Frontal cortex (tissue), 4 donors: ENCODE data around the gene SST. TPM values are rescaled to one million over a fixed set of nuclear protein-coding genes. Genes with fewer than 3 reads are reported as not detected.
"Not testable (repeated sequence)": the region's sequence is repeated elsewhere in the genome, so short reads cannot be mapped to it uniquely, and the experiment has no call there.

Experiments
- DNase-seq, 2 donors: peaks; one replicate each; pipeline ENCODE4 v3.0.0; 2012; ENCODE audit warnings: low spot score in 2 of 2
- FAIRE-seq: peaks from 2 replicates; lab custom pipeline; 2012; peaks lifted over from hg19 to GRCh38; lab: Jason Lieb, UNC
- total RNA-seq: library from RNA; depleted of rRNA; stranded (reverse); fragments of >200 nt; gene quantifications from one replicate; pipeline ENCODE4 v1.2.3, GENCODE V29; 2014
- donor health status: control.
- donor health status: control.
- donor health status: control.

Gene SST
- total RNA-seq, 1 donor from 2014 or later = 28.5 TPM

DNA sequence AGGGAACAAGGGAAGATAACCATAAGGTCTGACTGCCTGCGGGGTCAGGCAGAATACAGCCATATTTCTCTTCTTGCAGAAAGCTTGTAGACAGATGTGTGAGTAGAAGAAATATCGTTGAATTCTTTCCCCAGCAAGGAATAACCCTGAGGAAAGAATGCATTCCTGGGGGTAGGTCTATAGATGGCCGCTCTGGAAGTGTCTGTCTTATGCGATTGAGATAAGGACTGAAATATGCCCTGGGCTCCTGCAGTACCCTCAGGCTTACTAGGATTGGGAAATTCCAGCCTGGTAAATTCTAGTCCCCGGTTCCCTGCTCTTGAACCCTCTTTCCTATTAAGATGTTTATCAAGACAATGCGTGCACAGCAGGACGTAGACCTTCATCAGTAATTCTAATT, 15.8 kb upstream of the SST start:
- DNase-seq (no peak), FAIRE-seq (no peak)

DNA sequence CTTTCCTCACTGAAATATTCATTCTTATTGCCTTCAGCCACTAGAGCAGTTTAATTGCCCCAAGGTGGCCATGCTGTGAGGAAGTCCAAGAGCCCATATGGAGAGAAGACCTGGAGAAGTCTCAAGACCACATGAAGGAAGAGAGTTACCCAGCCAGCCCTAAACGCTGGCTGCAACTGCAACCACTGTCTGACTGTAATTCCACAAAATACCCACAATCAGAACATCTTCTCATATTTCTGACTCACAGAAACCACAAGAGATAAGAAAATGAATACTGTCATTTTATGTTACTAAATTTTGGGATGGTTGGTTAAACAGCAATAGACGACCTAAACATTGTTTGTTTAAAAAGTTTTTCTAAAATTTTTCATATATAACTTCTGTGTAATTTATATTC, 14.7 kb upstream of the SST start:
- no peak for FAIRE-seq
- no peak for DNase-seq

DNA sequence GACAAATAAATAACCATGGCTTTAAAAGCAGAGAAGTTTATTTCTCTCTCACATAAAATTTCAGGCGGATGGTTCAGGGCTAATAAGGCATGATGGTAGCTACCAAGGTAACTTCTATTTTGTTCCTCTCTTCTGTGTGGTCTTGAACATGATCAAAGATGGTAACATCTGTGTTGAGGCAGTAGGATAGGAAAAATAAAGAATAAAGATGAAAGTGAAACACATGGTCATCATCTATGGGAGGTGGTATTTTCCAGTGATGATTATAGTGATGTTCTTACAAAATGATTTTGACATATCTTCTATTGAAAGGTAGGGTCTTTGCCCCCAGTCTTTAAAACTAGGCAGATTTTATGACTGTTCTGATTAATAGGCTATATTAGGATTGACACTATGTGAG, 14.2 kb upstream of the SST start:
- DNase-seq (no peak), FAIRE-seq (no peak)

DNA sequence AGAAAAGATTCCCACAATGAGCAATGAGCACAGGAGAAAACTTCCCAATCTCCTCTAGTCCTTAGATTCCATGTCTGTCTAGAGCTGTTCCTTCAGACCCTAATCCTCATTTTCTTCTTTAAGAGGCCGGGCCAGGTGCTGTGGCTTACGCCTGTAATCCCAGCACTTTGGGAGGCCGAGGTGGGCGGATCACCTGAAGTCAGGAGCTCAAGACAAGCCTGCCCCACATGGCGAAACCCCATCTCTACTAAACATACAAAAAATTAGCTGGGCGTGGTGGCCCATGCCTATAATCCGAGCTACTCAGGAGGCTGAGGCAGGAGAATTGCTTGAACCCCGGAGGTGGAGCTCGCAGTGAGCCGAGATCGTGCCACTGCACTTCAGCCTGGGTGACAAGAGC, 11.6 kb upstream of the SST start:
- not testable (repeated sequence) for DNase-seq, FAIRE-seq

DNA sequence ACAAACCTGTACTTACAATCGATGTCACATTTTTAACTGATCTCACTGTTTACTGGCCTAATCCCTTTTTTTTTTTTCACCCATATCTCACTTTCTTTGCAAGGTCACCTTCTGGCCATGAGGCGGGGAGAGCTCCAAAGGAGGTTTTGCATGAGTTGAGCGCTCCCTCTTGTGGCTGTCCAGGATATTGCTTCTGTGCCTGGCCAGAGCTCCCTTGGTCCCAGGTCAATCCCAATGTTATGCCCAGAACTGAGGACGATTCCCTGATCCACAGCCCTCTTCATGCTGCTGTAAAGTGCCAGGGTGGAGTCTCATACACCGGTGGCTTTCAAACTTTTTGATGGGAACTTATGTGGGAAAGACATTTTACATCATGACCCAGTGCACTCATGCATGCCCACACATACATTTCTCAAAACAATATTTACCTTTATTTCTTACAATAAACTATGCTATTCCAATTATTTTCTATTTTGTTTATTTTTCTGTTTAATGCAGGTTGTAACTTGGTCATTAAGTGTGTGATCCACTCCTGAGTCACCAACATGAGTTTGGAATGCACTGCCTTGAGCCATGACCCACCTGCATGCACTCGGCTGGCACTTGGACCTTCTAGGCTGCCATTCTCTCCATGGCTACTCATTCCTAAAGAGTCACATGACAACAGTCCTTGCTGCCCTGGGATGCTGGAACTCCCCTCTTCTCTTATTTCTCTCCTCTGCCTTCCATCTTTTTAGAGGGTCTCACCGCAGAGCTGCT, 9.6 kb upstream of the SST start:
- DNase-seq (peak; percentile 52 to 72), FAIRE-seq (no peak)

DNA sequence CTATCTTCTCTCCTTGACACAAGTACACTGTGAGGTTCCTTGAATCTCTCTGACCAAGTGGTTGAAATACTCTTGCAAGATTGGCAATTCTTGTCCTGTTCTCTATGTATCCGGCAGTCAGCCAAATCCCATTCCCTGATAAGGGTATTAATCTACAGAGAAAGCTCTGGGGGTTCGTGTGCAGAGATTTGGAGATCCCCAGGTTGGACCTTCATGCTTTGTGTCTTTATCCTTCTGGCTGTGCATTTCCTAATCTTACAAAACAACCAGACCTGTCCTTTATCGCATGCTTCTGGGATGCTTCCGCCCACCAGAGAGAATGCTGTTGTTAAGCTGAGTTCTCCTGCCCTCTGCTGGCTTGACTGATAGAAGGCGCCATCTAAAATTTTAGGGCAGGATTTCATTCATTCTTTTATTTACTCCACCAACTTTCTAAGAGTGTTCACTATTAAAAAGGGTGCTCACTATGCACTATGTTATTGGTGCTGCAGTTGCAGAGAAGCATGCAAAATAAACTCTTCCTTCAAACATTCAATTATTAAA, 8.6 kb upstream of the SST start:
- FAIRE-seq = no peak
- peak in 1 of 2 donors; percentile 37 for DNase-seq

DNA sequence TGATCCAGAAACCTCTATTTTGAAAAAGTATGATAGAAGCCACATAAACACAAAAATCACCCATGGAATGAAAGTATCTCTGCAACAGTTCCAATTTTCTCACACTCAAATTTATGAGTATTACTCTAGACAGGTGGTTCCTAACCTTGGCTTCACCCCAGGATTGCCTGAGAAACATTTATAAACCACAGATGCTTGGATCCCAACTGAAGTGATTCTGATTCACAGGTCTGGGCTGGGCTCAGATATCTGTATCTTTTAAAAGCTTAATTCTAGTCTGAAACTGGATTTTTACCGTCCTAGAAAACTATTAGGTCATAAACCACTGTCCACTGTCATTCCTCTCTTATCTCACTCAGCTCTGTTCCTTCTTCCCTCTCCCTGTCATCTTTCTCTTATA, 7.4 kb upstream of the SST start:
- no peak for FAIRE-seq
- DNase-seq = no peak

DNA sequence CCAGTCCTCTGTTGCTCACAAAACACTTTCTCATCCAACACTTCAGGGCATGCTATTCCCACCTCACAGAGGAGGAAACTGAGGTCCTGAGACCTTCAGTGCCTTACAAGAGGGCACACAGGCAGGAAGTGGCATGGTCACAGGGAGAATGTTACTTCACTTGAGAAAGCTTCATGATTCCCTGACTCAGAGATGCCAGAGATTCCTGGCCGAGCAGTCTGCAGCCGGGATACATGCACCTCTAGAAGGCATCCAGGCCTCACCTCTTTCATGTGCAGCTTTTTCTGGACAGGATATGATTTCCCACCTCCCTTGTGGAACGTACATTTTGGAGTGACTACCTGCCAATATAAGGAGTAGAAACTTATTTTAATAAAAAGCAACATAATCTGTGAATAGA, 2.8 kb upstream of the SST start:
- DNase-seq (no peak), FAIRE-seq (no peak)

DNA sequence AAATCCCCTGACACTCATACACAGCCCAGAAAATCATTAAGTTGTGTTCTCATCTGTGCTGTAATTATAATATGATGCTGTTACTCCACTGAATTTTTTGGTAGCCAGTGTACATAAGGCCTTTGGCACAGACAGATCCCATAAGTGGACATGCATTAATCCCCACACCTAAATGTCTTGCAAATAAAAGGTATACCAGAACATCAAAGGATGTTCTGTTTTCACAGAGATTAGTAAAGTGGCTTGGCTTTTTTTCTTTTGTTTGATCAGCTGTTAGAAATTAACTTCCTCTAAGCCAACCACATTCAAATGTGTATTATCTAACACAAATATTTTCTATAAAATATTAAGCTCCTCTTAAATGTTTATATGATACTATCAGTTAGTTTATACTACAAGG, 2.7 kb downstream of the SST start:
- DNase-seq (no peak), FAIRE-seq (no peak)

DNA sequence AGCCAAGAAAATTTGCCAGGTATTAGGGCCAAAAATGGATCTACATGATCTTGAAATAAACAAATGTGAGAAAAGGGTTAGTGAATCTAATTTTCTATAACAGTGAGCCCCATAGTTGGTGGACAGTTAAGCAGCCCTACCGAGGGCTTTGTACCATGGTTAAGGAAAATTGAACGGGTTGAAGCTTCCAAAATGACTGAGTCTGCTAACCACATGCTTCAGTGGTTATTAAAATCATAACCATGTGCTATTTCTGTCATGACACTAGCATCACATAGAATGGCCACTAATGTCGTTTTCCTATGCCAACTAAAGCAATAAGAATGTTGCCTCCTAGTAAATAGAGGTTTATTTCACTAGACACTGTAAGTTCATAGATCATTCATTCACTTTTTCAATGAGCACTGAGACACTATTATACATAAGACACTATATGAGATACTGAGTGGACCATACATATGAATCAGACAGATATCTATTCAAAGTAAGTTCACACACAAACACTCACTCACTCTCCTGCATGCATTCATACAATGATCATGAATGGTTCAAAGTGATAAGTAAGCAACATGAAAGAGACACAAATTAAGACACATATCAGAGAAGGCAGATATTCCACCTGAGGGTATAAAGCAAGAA, 4.3 kb downstream of the SST start:
- FAIRE-seq = no peak

DNA sequence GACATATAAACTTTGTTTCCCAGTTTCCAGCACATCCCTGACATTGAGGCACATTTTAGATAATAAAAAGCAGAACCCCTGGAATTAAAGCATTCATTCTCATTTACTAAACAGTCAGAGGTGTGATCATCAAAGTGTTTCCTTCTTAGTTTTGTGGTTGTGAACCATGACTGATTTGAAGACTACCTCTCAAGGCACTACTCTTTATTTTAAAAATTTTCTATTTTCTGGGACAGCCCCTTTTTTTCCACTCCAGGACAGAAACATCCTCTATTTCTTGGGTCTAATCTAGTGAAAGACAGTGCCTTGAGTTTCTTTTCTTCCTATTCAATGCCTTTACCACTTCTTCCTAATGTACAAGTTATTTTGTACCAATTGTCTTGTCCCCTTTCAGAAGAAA, 5.2 kb downstream of the SST start:
- FAIRE-seq (no peak), DNase-seq (no peak)

More for the DNA sequence above, 4.3 kb downstream of the SST start:
- DNase-seq = no peak

DNA sequence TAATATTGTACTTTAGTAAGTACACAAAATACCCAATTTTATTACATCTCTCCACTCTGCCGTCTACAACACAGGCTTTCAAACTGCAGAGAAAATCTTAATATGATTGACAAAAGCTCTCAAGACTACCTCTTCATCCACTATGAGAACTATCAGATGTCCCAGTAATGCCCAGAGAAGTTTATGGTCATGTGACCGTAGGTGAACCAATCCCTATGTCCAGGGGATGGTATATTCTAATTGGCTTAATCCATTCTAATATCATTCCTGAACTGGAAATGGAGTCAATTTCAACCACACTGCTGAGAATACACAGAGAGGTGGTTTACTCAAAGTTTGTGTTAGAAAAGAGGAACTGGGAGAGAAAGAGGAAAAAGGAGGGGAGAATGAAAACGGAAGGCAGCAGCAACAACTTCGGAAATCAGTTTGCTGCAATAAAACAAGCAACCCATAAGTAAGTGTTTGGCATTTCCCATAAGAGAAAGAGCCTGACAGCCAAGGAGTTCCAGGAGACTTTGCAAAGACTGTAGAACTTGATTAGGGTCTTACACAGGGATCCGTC, 7.3 kb downstream of the SST start:
- DNase-seq = no peak
- no peak for FAIRE-seq

DNA sequence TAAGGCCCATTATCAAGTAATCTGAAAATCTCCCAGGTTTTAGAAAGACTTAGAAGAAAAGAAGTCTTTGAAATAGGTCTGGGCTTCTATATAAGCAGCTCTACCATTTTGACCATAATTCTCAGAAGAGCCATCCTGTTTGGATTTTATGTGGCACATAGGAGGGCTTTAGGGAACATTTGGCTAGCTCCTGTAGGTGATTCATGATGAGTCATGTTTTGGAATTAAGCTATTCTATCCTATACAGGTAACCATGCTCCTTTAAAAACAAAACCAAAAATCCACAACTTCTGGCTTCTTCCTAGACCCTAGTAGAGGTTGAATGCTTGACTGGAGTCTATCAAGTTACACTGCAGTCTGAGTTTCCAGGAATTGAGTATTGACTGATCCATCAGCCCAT, 8.9 kb downstream of the SST start:
- FAIRE-seq (no peak), DNase-seq (no peak)

DNA sequence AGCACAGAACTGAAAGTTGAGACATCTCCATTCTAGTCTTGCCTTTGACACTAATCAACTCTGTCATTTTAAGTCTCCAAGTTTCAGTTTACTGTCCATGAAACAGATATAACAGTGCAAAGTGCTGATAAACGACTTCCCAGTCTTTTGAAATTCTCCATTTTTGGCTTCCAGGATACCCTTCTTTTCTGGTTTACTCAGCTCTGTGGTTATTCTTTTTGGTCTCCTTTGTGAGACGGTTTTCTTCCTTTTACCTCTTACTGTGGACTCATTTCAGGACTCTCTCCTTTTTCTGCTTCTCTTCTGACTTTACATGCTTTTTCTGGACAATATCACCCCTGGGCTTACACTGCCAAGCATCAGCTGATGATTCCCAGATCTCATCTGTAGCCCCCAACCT, 18.9 kb downstream of the SST start:
- FAIRE-seq (no peak), DNase-seq (no peak)

DNA sequence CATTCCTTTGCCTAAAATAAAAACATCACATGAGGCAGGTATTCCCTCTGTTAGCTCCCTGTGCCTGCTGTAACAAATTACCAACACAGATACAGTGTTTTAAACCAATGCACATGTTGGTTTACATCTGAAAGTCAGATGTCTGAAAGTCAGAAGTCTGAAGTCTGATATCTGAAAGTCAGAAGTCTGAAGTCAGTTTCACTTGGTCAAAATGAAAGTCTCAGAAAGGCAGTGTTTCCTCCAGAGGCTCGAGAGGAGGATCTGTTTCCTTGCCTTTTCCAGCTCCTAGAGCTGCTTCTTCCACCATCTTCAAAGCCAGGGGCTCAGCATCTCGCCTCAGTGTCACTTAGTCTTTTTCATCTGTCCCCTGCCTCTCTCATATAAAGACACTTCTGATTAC, 22.0 kb downstream of the SST start:
- no peak for DNase-seq
- no peak for FAIRE-seq

DNA sequence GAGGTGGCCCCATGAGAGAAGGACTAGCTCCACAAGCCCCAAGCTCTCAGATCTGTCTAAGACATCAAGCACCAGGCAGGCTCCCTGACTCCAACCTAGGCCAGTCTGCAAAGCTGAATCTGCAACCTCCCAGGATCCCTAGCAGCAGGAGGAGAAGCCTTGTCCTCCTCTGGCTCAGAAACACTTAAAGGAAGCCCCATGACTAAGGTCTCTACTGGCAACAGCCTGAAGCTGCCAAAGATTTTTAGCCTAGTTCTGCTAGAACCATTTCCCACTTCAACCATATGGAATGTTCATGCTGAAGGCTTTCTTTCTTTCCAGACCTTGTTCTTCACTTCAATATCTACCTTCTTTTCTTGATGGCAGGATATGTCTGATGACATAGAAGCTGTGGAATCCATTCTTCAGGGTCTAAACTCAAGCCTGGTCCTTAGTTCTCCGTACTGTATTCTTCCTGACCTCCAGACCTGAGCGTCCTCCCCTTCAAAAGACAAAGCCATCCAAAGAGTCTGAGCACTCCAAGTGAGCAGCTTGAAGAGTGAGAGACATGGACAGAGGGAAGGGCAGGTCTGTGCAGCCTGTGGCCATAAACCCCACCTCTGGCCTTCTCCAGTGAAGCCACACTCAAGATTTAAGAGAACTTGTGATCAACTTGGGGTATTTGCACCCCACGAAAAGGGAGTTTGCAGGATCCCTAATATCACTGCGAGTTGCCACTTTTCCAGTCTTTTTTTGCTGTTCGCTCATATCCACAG, 23.1 kb downstream of the SST start:
- no peak for FAIRE-seq
- no peak for DNase-seq

DNA sequence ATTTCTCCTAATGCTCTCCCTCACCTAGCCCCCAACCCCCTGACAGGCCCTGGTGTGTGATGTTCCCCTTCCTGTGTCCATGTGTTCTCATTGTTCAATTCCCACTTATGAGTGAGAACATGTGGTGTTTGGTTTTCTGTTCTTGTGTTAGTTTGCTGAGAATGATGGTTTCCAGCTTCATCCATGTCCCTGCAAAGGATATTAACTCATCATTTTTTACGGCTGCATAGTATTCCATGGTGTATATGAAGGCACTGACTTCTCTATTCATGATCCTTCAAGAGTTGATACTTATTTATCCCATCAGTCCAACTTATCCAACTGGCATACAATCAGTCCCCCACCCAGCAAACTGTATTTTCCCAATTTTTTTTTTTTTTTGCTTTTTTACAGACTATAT, 24.8 kb downstream of the SST start:
- not testable (repeated sequence) for FAIRE-seq

DNA sequence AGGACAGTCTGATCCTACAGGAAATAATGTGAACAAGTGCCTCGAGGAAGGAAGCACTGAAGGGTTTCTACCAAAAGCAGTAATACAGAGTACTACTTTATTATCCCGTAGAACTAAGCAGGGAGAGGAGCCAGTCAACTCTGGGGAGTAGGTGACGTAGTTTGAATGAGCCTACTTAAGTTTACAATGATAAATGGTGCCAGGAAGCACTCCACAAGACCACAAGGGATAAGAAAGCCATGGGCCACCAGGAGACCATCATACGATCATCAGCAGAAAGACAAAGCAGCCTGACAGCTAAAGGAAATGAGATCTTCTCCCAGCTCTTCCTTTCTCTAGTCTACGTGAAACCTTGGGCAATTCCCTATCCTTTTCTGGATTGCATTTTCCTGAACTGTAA, 27.3 kb downstream of the SST start:
- no peak for FAIRE-seq
- no peak for DNase-seq

More for the DNA sequence above, 24.8 kb downstream of the SST start:
- not testable (repeated sequence) for DNase-seq

DNA sequence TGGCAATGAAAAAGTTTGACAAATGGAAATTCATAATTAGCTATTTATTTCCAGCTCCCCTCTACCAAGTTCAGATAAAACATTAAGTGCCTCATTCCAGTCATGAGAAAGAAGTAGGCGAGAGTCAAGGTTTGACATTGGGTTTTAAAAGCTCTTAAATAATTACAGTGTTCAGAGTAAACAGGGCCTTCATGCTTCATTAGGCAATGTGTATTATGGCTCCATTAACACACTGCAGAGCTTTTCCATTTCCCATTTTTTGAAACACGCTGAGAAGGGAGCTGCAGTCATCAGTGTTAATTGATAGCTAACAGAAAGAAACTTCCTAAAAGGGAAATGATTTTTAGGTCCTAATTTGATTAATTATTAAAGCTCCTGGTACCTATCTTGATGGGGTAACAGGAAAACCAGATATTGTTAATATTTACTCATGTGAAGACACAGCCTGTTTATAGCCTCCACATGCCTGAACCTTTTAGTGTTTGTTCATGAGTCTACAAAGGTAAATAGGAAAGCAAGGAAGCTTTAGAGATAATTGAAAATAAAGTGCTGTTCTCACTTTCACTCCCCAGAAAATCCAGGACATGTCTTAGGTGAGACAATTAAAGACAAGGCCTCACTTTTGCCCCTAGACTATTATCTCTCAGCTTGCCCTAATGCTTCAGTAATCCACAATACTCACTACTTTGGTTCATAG, 28.7 kb downstream of the SST start:
- no peak for DNase-seq
- FAIRE-seq = no peak

DNA sequence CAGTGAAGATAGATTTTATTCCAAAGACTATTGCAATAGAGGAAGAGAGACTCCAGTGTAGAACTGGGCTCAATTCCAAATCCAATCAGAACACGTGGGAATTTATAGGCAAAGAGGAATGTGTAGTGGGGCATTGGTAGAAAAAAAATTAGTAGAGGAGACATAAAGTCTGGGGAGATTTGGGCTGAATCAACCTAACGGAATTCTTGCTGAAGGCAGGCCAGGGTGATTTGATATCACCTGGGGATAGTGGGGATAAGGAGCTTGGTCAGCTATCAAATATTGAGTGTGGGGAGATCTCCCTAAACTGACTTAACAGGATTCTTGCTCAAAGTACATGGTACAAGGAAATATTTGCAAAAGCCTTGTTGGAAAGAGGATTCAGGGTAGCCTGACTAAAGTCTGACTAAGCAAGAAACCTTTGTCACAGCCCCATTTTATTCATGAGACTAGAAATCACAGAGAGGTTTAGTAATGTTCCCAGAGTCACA, 29.6 kb downstream of the SST start:
- DNase-seq (no peak), FAIRE-seq (no peak)
